CD4-positive, CD25-positive, alpha-beta regulatory T cell (primary cell): ENCODE measurements around the gene PIP5K1B. TPM values are rescaled to one million over a fixed set of nuclear protein-coding genes. Genes with fewer than 3 reads are reported as not detected.

ENCODE experiments used
- ATAC-seq, 2 donors: fragments of 150-1000 bp; cut with Tn5 transposase; one replicate each; pipeline ENCODE4 v1.10.0; 2021; ENCODE audit warnings: low read depth in 2 of 2, moderate number of reproducible peaks in 2 of 2, moderate library complexity in 1 of 2
- DNase-seq, 3 donors: peaks; one replicate each; pipeline versions ENCODE4 v3.0.0 to v3.0.0-alpha.2; 2012 to 2022; ENCODE audit warnings: mixed read lengths in 1 of 3
- H3K27ac ChIP-seq: one replicate; pipeline ENCODE4 v1.7.0; 2013; ENCODE audit warnings: mild to moderate bottlenecking, low read length; ENCODE audit not compliant: insufficient read depth, poor library complexity, severe bottlenecking
- H3K27me3 ChIP-seq: one replicate; pipeline ENCODE4 v1.7.0; 2013; ENCODE audit warnings: low read length; ENCODE audit not compliant: control insufficient read depth, insufficient read depth
- H3K36me3 ChIP-seq: one replicate; pipeline ENCODE4 v1.7.0; 2013; ENCODE audit warnings: mild to moderate bottlenecking, low read length, moderate library complexity; ENCODE audit not compliant: control insufficient read depth, insufficient read depth
- H3K4me1 ChIP-seq: 2 replicates; pipeline ENCODE4 v1.7.0; 2013; ENCODE audit warnings: mild to moderate bottlenecking, low read length; ENCODE audit not compliant: insufficient read depth, control insufficient read depth, poor library complexity, severe bottlenecking
- H3K4me3 ChIP-seq: one replicate; pipeline ENCODE4 v1.7.0; 2013; ENCODE audit warnings: low read depth, mild to moderate bottlenecking, low read length, moderate library complexity
- H3K9me3 ChIP-seq, 2 experiments: 1 replicate in 1 of 2; 2 replicates in 1 of 2; pipeline ENCODE4 v1.7.0; 2013; ENCODE audit warnings: low read length in 2 of 2, mild to moderate bottlenecking in 1 of 2, moderate library complexity in 1 of 2; ENCODE audit not compliant: control insufficient read depth in 2 of 2
- H3K27ac Mint-ChIP-seq, 3 donors: one replicate each; pipeline ENCODE4 v1.8.0; 2020 to 2022; ENCODE audit warnings: mild to moderate bottlenecking in 3 of 3, mixed read lengths in 3 of 3, moderate library complexity in 2 of 3
- H3K27me3 Mint-ChIP-seq: one replicate; pipeline ENCODE4 v1.8.0; 2022; ENCODE audit warnings: mild to moderate bottlenecking, mixed read lengths
- H3K36me3 Mint-ChIP-seq: one replicate; pipeline ENCODE4 v1.8.0; 2020; ENCODE audit warnings: mixed read lengths
- H3K4me1 Mint-ChIP-seq, 4 donors: one replicate each; pipeline ENCODE4 v1.8.0; 2020 to 2022; ENCODE audit warnings: mixed read lengths in 4 of 4, mild to moderate bottlenecking in 1 of 4
- H3K4me3 Mint-ChIP-seq, 4 donors: one replicate each; pipeline ENCODE4 v1.8.0; 2020 to 2022; ENCODE audit warnings: mild to moderate bottlenecking in 4 of 4, mixed read lengths in 4 of 4, moderate library complexity in 3 of 4
- H3K9me3 Mint-ChIP-seq, 7 donors: one replicate each; pipeline ENCODE4 v1.8.0; 2020 to 2022; ENCODE audit warnings: mixed read lengths in 7 of 7, mild to moderate bottlenecking in 3 of 7, moderate library complexity in 2 of 7
- polyA plus RNA-seq, 4 donors: library from polyadenylated mRNA; unstranded; fragments of 300-500 nt; fragmentation: Illumina TruSeq; gene quantifications; one replicate each; pipeline ENCODE4 v1.2.3, GENCODE V29; 2021
- total RNA-seq: library from RNA; stranded (reverse); gene quantifications from one replicate; pipeline ENCODE4 v1.2.3, GENCODE V29; 2022

Gene PIP5K1B
- total and polyA plus RNA-seq, 5 donors from 2014 or later = 0.47 to 1.9 (median 1.0) TPM

- peak overlapping the region in 1 of 3 donors; percentile 56 for H3K27ac Mint-ChIP-seq
- ATAC-seq (no peak), DNase-seq (no peak)
- Histone ChIP-seq H3K27me3 (no peaks in the 10 kb centered on the region), H3K4me3 (no peak overlapping the region), H3K27ac (no peak overlapping the region), H3K4me1 (no peaks in the 10 kb centered on the region), H3K9me3 (no peaks in the 10 kb centered on the region), H3K36me3 (peaks cover 20% of the 10 kb centered on the region)
- peaks cover 40% of the 10 kb centered on the region for H3K36me3 Mint-ChIP-seq
- no peaks in the 10 kb centered on the region for H3K27me3 Mint-ChIP-seq
- no peak overlapping the region for H3K4me3 Mint-ChIP-seq
- peaks cover 0 to 6% (median 3%) of the 10 kb centered on the region in 4 donors for H3K4me1 Mint-ChIP-seq
- H3K9me3 Mint-ChIP-seq = no peaks in the 10 kb centered on the region
These were observed 349.9 kb downstream of the PIP5K1B start for GRCh38 chr9:69054989-69055388.

GRCh38 chr9:69056191-69056815, 351.3 kb downstream of the PIP5K1B start:
- ATAC-seq (no peak), DNase-seq (no peak)
- Mint-ChIP-seq H3K9me3 (no peaks in the 10 kb centered on the region), H3K36me3 (peaks cover 45% of the 10 kb centered on the region), H3K27me3 (no peaks in the 10 kb centered on the region), H3K27ac (no peak overlapping the region), H3K4me1 (peaks cover 0 to 10% (median 5%) of the 10 kb centered on the region in 4 donors), H3K4me3 (no peak overlapping the region)
- Histone ChIP-seq H3K4me1 (no peaks in the 10 kb centered on the region), H3K9me3 (no peaks in the 10 kb centered on the region), H3K27me3 (no peaks in the 10 kb centered on the region), H3K4me3 (no peak overlapping the region), H3K27ac (no peak overlapping the region), H3K36me3 (peaks cover 20% of the 10 kb centered on the region)

GRCh38 chr9:69058101-69058500, 353.1 kb downstream of the PIP5K1B start:
- H3K4me3 ChIP-seq = no peak overlapping the region
- no peak overlapping the region for H3K27ac ChIP-seq
- H3K9me3 ChIP-seq = no peaks in the 10 kb centered on the region
- no peak overlapping the region for H3K4me3 Mint-ChIP-seq
- H3K27me3 Mint-ChIP-seq = no peaks in the 10 kb centered on the region
- H3K36me3 ChIP-seq = peaks cover 20% of the 10 kb centered on the region
- H3K36me3 Mint-ChIP-seq = peaks cover 44% of the 10 kb centered on the region
- peaks cover 0 to 10% (median 5%) of the 10 kb centered on the region in 4 donors for H3K4me1 Mint-ChIP-seq
- no peaks in the 10 kb centered on the region for H3K4me1 ChIP-seq
- DNase-seq (no peak), ATAC-seq (no peak)
- no peaks in the 10 kb centered on the region for H3K27me3 ChIP-seq
- H3K9me3 Mint-ChIP-seq = no peaks in the 10 kb centered on the region
- H3K27ac Mint-ChIP-seq = peak overlapping the region in 2 of 3 donors; percentile 26 to 44

Other genes with a start within 250 kb of the PIP5K1B start
- gene TMEM252, start 164.4 kb upstream of the PIP5K1B start, total RNA-seq = not detected
- not detected for gene TMEM252, start 164.4 kb upstream of the PIP5K1B start, polyA plus RNA-seq